ENCODE measurements around the gene KLC3.

KLC3 gene

GRCh38 chr19:45297674-45298073, 42.9 kb upstream of the KLC3 start:
- H2AFZ ChIP-seq (ENCODE audit: low read length) = no peak overlapping the region
- no peaks in the 10 kb centered on the region for H3K79me2 ChIP-seq (ENCODE audit: insufficient read depth, low read length)
- no peaks in the 10 kb centered on the region for H3F3A ChIP-seq (ENCODE audit: low read depth)
- H3K9ac ChIP-seq (ENCODE audit: low read depth, low read length, poor library complexity, severe bottlenecking) = no peak overlapping the region
- no peak overlapping the region for H3K4me2 ChIP-seq (ENCODE audit: low read depth, low read length, poor library complexity, severe bottlenecking)
- no peaks in the 10 kb centered on the region for H3K27me3 ChIP-seq (ENCODE audit: insufficient read depth, low read length, poor library complexity, severe bottlenecking)
- H4K20me1 ChIP-seq (ENCODE audit: insufficient read depth, low read length, poor library complexity, severe bottlenecking) = no peaks in the 10 kb centered on the region
- H3K9me2 ChIP-seq (replicated peaks; ENCODE audit: low read depth, low read length) = no peaks in the 10 kb centered on the region
- H3K9me3 ChIP-seq (ENCODE audit: insufficient read depth, low read depth, low read length) = no peaks in the 10 kb centered on the region
- peaks cover 3% of the 10 kb centered on the region; the same call in 1 of the 2 replicates for H3K36me3 ChIP-seq (ENCODE audit: insufficient read depth, low read length)
- H3K4me1 ChIP-seq (ENCODE audit: insufficient read depth, low read length, poor library complexity, severe bottlenecking) = no peaks in the 10 kb centered on the region
- TF ChIP-seq CTCF (conservative IDR thresholded peaks at IDR 0.05; ENCODE audit: low read length) (no peak), EZH2phosphoT487 (IDR thresholded peaks at IDR 0.05; ENCODE audit: borderline replicate concordance) (no peak)
- no peak overlapping the region for H3K4me3 ChIP-seq (ENCODE audit: low read length, poor library complexity, severe bottlenecking)

- H3K9ac ChIP-seq (ENCODE audit: low read depth, low read length, poor library complexity, severe bottlenecking) = no peak overlapping the region
- peaks cover 3% of the 10 kb centered on the region; the same call in 1 of the 2 replicates for H3K36me3 ChIP-seq (ENCODE audit: insufficient read depth, low read length)
- no peaks in the 10 kb centered on the region for H3K9me2 ChIP-seq (replicated peaks; ENCODE audit: low read depth, low read length)
- H3K4me3 ChIP-seq (ENCODE audit: low read length, poor library complexity, severe bottlenecking) = no peak overlapping the region
- no peaks in the 10 kb centered on the region for H3K4me1 ChIP-seq (ENCODE audit: insufficient read depth, low read length, poor library complexity, severe bottlenecking)
- H3K4me2 ChIP-seq (ENCODE audit: low read depth, low read length, poor library complexity, severe bottlenecking) = no peak overlapping the region
- H3K79me2 ChIP-seq (ENCODE audit: insufficient read depth, low read length) = no peaks in the 10 kb centered on the region
- H4K20me1 ChIP-seq (ENCODE audit: insufficient read depth, low read length, poor library complexity, severe bottlenecking) = no peaks in the 10 kb centered on the region
- TF ChIP-seq CTCF (conservative IDR thresholded peaks at IDR 0.05; ENCODE audit: low read length) (no peak), EZH2phosphoT487 (IDR thresholded peaks at IDR 0.05; ENCODE audit: borderline replicate concordance) (no peak)
- no peaks in the 10 kb centered on the region for H3F3A ChIP-seq (ENCODE audit: low read depth)
- H3K9me3 ChIP-seq (ENCODE audit: insufficient read depth, low read depth, low read length) = no peaks in the 10 kb centered on the region
- no peaks in the 10 kb centered on the region for H3K27me3 ChIP-seq (ENCODE audit: insufficient read depth, low read length, poor library complexity, severe bottlenecking)
- H2AFZ ChIP-seq (ENCODE audit: low read length) = no peak overlapping the region
Observed at GRCh38 chr19:45298264-45298663, 42.3 kb upstream of the KLC3 start.

GRCh38 chr19:45299719-45300118, 40.8 kb upstream of the KLC3 start:
- no peak overlapping the region for H2AFZ ChIP-seq (ENCODE audit: low read length)
- H3K36me3 ChIP-seq (ENCODE audit: insufficient read depth, low read length) = peaks cover under 1% of the 10 kb centered on the region; the same call in 1 of the 2 replicates
- no peaks in the 10 kb centered on the region for H3K9me3 ChIP-seq (ENCODE audit: insufficient read depth, low read depth, low read length)
- H3K4me3 ChIP-seq (ENCODE audit: low read length, poor library complexity, severe bottlenecking) = no peak overlapping the region
- no peaks in the 10 kb centered on the region for H3K9me2 ChIP-seq (replicated peaks; ENCODE audit: low read depth, low read length)
- no peak overlapping the region for H3K9ac ChIP-seq (ENCODE audit: low read depth, low read length, poor library complexity, severe bottlenecking)
- no peaks in the 10 kb centered on the region for H4K20me1 ChIP-seq (ENCODE audit: insufficient read depth, low read length, poor library complexity, severe bottlenecking)
- H3K4me1 ChIP-seq (ENCODE audit: insufficient read depth, low read length, poor library complexity, severe bottlenecking) = no peaks in the 10 kb centered on the region
- no peaks in the 10 kb centered on the region for H3K79me2 ChIP-seq (ENCODE audit: insufficient read depth, low read length)
- no peaks in the 10 kb centered on the region for H3K27me3 ChIP-seq (ENCODE audit: insufficient read depth, low read length, poor library complexity, severe bottlenecking)
- TF ChIP-seq CTCF (conservative IDR thresholded peaks at IDR 0.05; ENCODE audit: low read length) (no peak), EZH2phosphoT487 (IDR thresholded peaks at IDR 0.05; ENCODE audit: borderline replicate concordance) (no peak)
- no peak overlapping the region for H3K4me2 ChIP-seq (ENCODE audit: low read depth, low read length, poor library complexity, severe bottlenecking)
- no peaks in the 10 kb centered on the region for H3F3A ChIP-seq (ENCODE audit: low read depth)

Data from Loucy (cell line).